Activated CD4-positive, alpha-beta T cell treated with anti-CD3 and anti-CD28 coated beads, Interleukin-2, amount 50 U/mL, for 24 hours (primary cell): ENCODE data around the gene CDK14.

Source experiments
- DNase-seq, 2 donors: peaks; one replicate each; pipeline ENCODE4 v3.0.0-alpha.2; 2020; ENCODE audit warnings: low read depth in 1 of 2, low spot score in 1 of 2

CDK14 gene

GRCh38 chr7:90836937-90837336, 240.8 kb downstream of the CDK14 start:
- DNase-seq, result no peak

- DNase-seq, result no peak
Measured at GRCh38 chr7:90838799-90839198, 242.7 kb downstream of the CDK14 start.

GRCh38 chr7:90839316-90839715, 243.2 kb downstream of the CDK14 start:
- no peak for DNase-seq

- no peak for DNase-seq
Measured at GRCh38 chr7:90839727-90840291, 243.7 kb downstream of the CDK14 start.

DNA sequence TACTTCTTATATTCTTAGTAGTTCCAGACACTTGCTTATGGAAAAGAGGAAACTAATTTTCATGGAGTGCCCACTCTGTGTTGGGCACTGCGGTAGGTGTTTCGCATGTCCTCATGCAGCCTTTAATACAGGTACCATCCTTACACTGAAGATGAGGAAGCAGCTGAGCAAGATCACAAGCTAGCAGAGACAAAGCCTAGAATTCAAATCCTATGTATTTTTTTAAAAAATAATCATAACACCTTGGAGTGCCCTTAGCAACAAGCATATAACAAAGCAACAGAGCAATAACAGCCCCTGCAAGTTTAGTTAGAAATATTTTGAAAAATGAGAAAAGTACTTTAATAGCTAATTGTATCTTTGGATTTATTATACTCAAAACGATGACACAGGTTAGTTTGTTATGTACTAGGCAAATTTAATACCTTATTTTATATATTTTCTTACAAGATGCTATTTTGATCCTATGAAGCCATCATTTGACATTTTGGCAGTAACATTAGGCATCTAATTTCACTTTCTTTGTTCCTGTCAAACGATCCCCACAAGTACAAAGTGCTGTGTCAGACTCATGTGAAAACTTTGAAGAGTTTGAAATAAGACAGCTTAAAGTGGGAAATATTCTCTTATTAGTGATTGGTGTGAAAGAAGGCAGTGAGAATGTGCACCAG, 245.8 kb downstream of the CDK14 start:
- no peak for DNase-seq

- DNase-seq, result no peak
Measured at GRCh38 chr7:90842430-90842788, 246.3 kb downstream of the CDK14 start.

DNA sequence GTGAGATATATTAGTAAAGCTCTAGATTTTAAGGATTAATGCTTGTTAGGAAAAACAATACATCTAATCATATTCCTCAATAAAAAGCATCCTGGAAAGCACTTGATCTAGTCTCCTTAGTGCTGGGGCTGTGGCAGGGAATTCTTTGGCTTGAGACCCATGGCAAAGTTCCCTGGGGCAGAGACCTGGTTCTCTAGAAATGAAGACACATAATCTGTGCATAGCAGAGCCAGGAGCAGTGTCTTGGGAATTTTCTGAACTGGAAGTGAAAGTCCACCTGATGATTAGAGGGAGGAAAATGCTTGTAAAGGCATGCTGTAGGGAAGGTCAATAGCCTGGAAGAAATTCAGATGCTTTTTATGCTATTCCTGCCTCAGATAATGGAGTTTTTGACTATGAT, 247.4 kb downstream of the CDK14 start:
- DNase-seq, result no peak

DNA sequence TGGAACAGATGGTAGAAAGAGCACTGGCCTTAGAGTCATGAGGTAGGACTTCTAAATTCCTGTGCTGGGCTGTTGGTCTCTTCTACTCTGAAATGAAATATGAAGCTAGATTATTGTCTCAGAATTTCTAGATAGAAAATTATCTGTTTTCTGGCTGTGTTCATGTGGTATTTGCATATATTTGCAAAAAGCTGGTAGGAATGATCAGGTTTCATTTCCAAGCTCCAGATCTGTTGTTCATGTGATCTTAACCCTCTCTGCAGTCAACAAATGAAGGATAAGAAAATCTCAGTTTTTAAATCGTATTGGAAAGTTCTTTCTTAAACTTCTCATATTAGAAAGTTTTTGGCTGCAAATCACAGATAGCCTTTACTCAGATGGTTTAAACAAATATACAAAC, 248.3 kb downstream of the CDK14 start:
- no peak for DNase-seq

- no peak for DNase-seq
Measured at GRCh38 chr7:90846192-90846591, 250.1 kb downstream of the CDK14 start.

DNA sequence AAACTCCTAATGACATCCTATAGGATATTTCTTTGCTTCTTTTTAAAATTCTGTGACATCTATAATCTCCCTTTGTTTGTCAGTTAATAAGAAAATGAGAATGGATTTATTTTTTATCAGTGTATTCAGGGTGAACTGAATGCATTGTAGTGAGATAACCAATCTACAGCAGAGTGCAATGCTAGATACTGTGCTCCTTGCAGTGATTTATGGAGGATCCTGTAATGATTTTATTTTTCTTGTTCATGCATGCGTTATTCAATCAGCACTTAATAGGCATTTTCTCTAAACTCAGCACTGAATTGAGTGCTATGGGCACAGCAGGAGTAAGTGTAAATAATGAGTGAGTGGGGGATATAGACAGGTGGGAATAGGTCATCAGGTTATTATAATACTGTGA, 253.9 kb downstream of the CDK14 start:
- no peak for DNase-seq

- no peak for DNase-seq
Measured at GRCh38 chr7:90850471-90850870, 254.3 kb downstream of the CDK14 start.

- DNase-seq, result no peak
Measured at GRCh38 chr7:90853205-90853604, 257.1 kb downstream of the CDK14 start.

GRCh38 chr7:90856351-90857070, 260.4 kb downstream of the CDK14 start:
- no peak for DNase-seq

- DNase-seq, result no peak
Measured at GRCh38 chr7:90857603-90858002, 261.5 kb downstream of the CDK14 start.

- DNase-seq, result no peak
Measured at GRCh38 chr7:90858546-90858945, 262.4 kb downstream of the CDK14 start.

GRCh38 chr7:90859521-90859920, 263.4 kb downstream of the CDK14 start:
- DNase-seq, result no peak

- DNase-seq, result no peak
Measured at GRCh38 chr7:90864088-90864487, 268.0 kb downstream of the CDK14 start.

DNA sequence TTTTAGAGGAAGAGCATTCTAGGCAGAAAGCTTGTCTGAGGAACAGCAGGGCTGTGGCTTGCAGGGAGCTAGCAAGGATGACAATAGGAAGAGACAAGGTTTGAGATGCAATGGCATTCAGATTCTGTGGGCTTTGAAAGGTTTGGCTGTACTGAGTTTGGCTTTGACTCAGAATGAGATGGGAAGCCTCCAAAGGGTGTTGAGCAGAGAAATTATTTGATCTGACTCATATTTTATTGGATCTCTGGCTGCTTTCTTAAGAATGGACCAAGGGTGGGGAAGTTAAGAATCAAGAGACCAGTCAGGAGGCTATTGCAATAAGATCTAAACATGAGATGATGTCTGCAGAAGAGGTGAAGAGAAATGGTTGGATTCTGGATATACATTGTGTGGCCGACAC, 273.2 kb downstream of the CDK14 start:
- no peak for DNase-seq

DNA sequence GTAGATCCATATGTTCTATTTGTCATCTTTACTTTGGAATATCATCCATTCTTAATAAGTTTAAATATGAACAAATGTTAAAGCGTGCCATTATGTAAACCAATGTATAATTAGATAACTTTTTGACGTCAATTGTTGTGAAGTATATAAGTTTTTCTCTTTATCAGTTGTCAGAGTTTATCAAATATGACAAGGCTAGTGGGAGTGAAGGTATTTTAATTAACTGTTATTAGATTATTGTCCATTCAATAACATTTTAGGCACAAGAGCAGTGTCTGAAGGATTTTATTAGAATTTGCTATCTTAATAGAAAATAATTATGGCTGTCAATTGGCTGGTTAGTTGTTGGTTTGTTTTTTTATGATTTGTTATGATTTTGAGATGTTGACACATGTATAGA, 280.6 kb downstream of the CDK14 start:
- no peak for DNase-seq

DNA sequence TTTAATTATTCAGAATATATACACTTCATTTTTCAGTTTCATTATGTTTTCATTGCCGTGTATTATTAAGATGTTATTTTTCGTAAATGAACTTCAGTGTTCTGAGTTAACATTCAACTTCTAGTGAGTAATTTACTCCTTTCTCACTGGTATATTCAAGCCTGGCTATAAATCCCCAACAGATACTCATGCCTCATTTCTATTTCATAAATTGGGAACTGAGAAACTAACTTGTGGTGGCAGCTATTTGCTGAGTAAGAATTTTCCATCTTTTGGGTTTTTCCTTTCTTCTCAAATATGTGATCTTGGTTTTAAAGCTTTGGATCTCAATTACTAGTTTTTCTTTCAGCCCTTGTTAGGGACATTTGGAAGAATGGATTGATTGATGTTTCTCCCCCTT, 281.1 kb downstream of the CDK14 start:
- no peak for DNase-seq

DNA sequence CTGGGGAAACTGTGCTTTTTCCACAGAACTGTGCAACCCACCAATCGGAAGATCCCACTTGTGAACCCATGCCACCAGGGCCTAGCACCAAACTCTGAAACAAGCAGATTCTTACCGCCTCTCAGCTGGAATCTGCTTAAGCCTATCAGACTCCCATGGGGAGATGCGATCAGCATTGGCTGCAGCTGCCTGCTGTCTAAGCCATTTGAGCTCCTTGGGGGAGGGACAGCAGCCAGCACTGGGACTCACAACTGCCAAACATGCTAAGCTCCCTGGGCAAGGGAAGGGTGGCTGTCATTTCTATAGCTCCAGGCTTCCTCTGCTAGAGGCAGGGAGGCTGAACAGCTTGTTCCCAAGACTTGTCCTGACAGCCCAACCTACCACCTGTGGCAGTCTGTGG, 283.8 kb downstream of the CDK14 start:
- no peak for DNase-seq

- no peak for DNase-seq
Measured at GRCh38 chr7:90886416-90886815, 290.3 kb downstream of the CDK14 start.

- no peak for DNase-seq
Measured at GRCh38 chr7:90889210-90889609, 293.1 kb downstream of the CDK14 start.
